NCI-H526 (cell line): Measurements from ENCODE around the gene PTPRR.
A peak's percentile ranks its signal among the peaks of the same experiment; 100 is the strongest.

Experiments used
- DNase-seq, 2 experiments: peaks; one replicate each; lab custom pipeline; 2025; lab: John Stamatoyannopoulos, UW

Gene PTPRR

GRCh38 chr12:70920251-70920851, at the start of gene PTPRR:
TSS of gene PTPRR (minus strand) at chr12:70920738. CDS start at chr12:70920390, 348 bp downstream.
- peak; percentile 27 to 69 for DNase-seq

GRCh38 chr12:70966996-70967790, 46.7 kb upstream of the PTPRR start:
- DNase-seq: no peak

- no peak for DNase-seq
Observed at GRCh38 chr12:70966046-70966445, 45.5 kb upstream of the PTPRR start.

GRCh38 chr12:70964867-70965510, 44.5 kb upstream of the PTPRR start:
- no peak for DNase-seq

- no peak for DNase-seq
Observed at GRCh38 chr12:70963081-70963660, 42.6 kb upstream of the PTPRR start.

GRCh38 chr12:70962226-70962794, 41.8 kb upstream of the PTPRR start:
- no peak for DNase-seq

- peak in 1 of 2 experiments; percentile 1 for DNase-seq
Observed at GRCh38 chr12:70960484-70960883, 39.9 kb upstream of the PTPRR start.

- DNase-seq: no peak
Observed at GRCh38 chr12:70955415-70955814, 34.9 kb upstream of the PTPRR start.

GRCh38 chr12:70950451-70950850, 29.9 kb upstream of the PTPRR start:
- no peak for DNase-seq

GRCh38 chr12:70948976-70949336, 28.4 kb upstream of the PTPRR start:
- DNase-seq: no peak

- no peak for DNase-seq
Observed at GRCh38 chr12:70948236-70948975, 27.9 kb upstream of the PTPRR start.

- DNase-seq: no peak
Observed at GRCh38 chr12:70936203-70936813, 15.8 kb upstream of the PTPRR start.

GRCh38 chr12:70933133-70933532, 12.6 kb upstream of the PTPRR start:
- DNase-seq: no peak

- no peak for DNase-seq
Observed at GRCh38 chr12:70929029-70929428, 8.5 kb upstream of the PTPRR start.

GRCh38 chr12:70928071-70928470, 7.5 kb upstream of the PTPRR start:
- DNase-seq: no peak

GRCh38 chr12:70927356-70927755, 6.8 kb upstream of the PTPRR start:
- DNase-seq: no peak

- no peak for DNase-seq
Observed at GRCh38 chr12:70925539-70925938, 5.0 kb upstream of the PTPRR start.

GRCh38 chr12:70920891-70921290, 353 bp upstream of the PTPRR start:
- DNase-seq: no peak

GRCh38 chr12:70919597-70920035, 922 bp downstream of the PTPRR start:
- DNase-seq: no peak

GRCh38 chr12:70919176-70919575, 1.4 kb downstream of the PTPRR start:
- DNase-seq: no peak

GRCh38 chr12:70918321-70918720, 2.2 kb downstream of the PTPRR start:
- DNase-seq: no peak
